Heart left ventricle (tissue), 13 donors: ENCODE measurements around the gene LPIN1.

Experiments
- POLR2A ChIP-seq, 2 donors: fragments of 450-650 bp; IDR thresholded peaks; one replicate each; pipeline ENCODE4 v1.6.1; 2017; ENCODE audit warnings: antibody characterized with exemption in 2 of 2, mild to moderate bottlenecking in 2 of 2, moderate library complexity in 2 of 2
- TF ChIP-seq, protein P1 (sequence below), 12 donors: fragments of 200-600 bp; sonication (generic) in 4 of 12; IDR thresholded peaks; one replicate each; pipeline versions ENCODE4 v1.5.0 to v1.8.0; 2018 to 2022; ENCODE audit warnings: antibody characterized with exemption in 12 of 12, mild to moderate bottlenecking in 5 of 12
- donor health status: ischemic (EF 13 %, LVEDD 7.1; RV severe dilation, severe dysfunction).
- donor health status: DM: no; HTN: yes; CAD: no.
- donor health status: DM: no; HTN: no; CAD: no.
- donor health status: ischemic (EF 25% LVEDD 6.9; RV normal size, moderate dysfunction).
- donor health status: ischemic (EF 25% LVEDD 5.7; RV mildly dilated, moderate dysfunction).
- donor health status: ischemic (EF 35%, LVEDD 5.7; RV mildly dilated, moderate dysfunction).
- donor health status: nonischemic (EF 11% LVEDD 7.7; RV severe dilation, severe dysfunction).
- donor health status: DM: yes; HTN: yes; CAD: no.
- donor health status: PGD.
- donor health status: ischemic (EF 29% LVEDD 5.4; RV normal size, mild dysfunction).
- donor health status: nonischemic (EF 23%, LVEDD 6.1; RV moderate dilation, normal function).

- TF ChIP-seq, protein P1, sequence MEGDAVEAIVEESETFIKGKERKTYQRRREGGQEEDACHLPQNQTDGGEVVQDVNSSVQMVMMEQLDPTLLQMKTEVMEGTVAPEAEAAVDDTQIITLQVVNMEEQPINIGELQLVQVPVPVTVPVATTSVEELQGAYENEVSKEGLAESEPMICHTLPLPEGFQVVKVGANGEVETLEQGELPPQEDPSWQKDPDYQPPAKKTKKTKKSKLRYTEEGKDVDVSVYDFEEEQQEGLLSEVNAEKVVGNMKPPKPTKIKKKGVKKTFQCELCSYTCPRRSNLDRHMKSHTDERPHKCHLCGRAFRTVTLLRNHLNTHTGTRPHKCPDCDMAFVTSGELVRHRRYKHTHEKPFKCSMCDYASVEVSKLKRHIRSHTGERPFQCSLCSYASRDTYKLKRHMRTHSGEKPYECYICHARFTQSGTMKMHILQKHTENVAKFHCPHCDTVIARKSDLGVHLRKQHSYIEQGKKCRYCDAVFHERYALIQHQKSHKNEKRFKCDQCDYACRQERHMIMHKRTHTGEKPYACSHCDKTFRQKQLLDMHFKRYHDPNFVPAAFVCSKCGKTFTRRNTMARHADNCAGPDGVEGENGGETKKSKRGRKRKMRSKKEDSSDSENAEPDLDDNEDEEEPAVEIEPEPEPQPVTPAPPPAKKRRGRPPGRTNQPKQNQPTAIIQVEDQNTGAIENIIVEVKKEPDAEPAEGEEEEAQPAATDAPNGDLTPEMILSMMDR (IDR thresholded peaks at IDR 0.05), result no peak
- no peak for TF ChIP-seq POLR2A (IDR thresholded peaks at IDR 0.05)
Measured at GRCh38 chr2:11796190-11797171, 50.0 kb downstream of the LPIN1 start.
